ENCODE results near the gene UBTF.
A peak's percentile ranks its signal among the peaks of the same experiment; 100 is the strongest.

The UBTF gene

DNA sequence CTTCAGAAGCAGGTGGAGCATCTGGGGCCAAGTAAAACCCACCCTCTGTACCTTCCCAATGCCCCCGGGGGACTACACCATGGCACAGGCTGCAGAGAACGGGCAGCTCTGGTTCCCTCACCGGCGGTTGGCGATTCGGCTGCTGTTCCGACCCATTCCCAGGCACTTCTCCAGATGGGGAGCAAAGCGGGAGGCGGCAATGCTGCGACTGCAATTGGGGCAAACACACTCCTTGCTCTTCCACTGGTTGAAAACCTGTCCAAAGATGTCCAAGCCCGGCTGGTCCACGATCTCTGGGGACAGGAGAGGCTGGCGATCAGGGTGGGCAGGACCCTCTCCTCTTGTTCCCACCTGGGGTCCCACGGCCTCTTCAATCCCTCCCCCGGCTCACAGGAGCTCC, 22.4 kb downstream of the UBTF start:
- no peak for DNase-seq

DNA sequence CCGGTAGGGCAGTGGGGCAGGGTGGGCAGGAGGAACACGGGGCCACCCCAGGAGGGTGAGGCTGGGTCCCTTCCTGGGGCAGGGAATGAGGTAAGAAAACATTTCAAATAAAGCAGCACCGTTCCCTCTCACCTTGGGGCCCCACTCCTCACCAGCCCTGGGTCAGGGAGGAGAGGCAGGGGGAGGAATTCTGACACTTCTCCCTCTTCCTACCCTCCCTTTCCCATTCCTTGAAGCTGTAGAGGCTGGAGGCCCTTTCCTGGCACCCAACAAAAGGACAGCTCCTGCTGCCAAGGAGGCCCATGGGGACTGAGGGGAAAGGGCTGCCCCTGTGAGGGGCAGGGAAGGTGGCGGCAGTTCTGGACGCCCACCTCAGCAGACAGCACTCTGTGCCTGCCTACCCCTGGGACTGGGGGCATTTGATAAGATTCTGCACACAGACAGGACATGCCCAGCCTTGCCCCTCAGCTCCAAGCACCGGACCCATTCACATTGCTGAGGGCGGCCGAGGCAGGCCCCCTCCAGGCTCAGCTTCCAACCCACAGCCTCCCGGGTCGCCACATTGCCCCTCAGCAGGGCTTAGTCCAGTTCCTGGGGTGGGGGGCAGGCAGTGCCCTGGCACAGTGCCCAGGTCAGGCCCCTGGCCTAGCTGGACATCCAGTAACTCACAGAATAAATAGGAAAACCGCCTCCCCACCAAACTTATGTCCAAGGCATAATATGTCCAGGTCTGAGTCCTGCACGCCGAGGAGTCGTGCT, 26.0 kb downstream of the UBTF start:
- no peak for DNase-seq

DNA sequence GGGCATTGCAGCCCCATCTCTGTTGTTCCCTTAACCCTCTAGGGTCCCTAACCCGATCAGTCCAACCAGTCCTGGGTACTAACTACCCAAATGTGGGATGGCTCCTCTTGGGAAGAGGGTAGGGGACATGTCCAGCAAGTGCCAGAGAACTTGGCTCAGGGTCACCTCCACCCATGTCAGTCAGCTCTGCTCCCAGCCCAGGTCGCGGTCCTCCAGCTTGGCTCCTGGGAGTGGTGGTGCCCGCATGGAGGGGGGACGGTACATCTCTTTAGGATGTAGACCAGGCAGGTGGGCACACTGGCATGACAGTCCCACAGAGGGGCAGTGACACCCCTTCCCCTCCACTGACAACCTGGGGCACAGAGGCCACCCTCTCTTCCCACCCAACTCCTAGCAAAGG, 26.7 kb downstream of the UBTF start:
- DNase-seq = no peak

DNA sequence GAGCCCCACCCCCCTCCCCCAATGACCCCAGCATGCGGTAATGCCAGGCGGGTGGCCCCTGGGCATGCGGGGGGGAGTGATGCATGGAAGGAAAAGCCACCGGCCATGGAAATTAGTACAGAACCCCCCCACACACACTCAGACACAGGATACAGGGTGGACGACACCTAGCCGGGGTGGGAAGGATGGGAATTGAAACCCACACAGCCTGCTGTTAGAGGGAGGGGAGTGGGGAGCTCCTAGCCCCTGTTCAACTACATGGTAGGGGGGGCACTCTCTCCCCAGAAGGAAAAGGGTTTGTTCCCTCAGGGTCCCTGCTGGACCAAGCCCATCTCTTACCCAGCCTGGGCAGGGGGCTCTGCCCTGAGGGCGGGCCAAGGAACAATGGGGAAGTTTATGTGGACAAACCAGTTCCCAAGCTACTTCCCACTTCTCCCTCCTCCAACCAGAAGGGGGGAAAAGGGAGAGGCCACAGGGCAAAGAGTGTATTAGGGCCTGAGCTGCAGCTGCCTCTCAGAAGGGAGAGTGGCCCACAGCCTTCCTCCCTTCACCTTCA, 27.5 kb downstream of the UBTF start:
- DNase-seq = no peak

DNA sequence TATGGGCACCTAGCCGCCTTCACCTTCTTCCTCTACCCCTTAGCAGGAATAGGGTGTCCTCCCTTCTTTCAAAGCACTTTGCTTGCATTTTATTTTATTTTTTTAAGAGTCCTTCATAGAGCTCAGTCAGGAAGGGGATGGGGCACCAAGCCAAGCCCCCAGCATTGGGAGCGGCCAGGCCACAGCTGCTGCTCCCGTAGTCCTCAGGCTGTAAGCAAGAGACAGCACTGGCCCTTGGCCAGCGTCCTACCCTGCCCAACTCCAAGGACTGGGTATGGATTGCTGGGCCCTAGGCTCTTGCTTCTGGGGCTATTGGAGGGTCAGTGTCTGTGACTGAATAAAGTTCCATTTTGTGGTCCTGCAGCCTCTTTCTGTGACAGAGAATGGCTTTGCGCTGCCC, 28.1 kb downstream of the UBTF start:
- DNase-seq = no peak

DNA sequence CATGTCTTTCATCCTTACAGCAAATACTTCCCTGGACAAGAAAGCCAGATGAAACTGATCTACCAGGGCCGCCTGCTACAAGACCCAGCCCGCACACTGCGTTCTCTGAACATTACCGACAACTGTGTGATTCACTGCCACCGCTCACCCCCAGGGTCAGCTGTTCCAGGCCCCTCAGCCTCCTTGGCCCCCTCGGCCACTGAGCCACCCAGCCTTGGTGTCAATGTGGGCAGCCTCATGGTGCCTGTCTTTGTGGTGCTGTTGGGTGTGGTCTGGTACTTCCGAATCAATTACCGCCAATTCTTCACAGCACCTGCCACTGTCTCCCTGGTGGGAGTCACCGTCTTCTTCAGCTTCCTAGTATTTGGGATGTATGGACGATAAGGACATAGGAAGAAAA, 29.0 kb downstream of the UBTF start:
- no peak for DNase-seq

DNA sequence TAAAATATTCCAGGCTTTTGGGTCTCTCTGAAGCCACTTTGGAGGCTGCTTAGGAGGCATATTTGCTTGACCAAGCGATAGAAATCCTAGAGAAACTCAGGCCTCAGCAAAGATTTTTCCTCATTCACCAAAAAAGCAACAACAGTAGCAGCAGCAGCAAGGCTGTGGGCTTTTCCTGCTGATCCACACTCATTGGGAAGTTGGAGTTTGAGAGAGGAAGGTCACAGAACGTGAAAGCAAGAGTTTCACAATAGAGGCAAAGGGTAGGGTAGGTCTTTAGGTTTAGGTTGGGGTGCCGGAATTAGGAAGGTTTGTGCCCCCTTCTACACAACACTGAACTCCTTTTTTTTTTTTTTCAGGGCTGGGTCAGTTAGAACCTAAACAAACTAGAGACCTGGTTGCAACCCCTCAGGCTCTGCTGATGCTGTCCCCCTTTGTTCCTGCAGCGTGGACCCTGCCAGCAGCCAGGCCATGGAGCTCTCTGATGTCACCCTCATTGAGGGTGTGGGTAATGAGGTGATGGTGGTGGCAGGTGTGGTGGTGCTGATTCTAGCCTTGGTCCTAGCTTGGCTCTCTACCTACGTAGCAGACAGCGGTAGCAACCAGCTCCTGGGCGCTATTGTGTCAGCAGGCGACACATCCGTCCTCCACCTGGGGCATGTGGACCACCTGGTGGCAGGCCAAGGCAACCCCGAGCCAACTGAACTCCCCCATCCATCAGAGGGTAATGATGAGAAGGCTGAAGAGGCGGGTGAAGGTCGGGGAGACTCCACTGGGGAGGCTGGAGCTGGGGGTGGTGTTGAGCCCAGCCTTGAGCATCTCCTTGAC, 30.7 kb downstream of the UBTF start:
- no peak for DNase-seq

DNA sequence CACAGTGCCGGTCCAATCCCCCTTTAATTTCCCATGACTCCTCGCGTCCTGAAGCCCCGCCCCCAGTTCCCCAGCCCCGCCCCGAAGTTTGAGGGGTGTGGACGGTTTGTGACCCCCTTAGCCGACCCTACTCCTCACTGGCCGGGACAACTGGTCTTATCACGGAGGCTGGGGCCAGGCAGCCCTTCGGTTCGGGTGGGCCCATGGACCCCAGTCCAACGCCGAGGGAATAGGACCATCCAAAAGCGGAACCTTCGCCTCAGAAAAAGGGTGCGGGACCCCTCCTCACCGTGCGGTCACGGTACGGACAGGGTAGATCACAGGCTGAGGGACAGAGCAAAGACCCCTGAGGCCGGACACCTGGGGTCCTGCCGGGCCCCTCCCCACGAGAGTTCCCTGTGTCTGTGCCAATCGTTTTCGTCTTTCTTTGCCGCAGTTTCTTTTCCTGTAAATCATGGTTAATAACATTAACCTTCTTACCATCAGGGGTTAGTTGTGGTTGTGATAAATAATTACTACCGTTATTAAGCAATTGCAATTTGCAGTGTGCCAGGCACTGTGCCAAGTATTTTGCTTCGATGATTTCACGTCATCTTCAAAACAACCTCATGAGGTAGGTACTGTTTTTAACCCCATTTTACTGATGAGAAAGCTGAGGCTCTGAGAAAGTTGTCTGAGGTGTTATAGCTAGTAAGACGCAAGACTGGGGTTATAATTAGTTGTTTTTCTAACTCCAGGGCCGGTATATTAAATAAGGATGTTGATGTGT, 32.2 kb downstream of the UBTF start:
- no peak for DNase-seq

DNA sequence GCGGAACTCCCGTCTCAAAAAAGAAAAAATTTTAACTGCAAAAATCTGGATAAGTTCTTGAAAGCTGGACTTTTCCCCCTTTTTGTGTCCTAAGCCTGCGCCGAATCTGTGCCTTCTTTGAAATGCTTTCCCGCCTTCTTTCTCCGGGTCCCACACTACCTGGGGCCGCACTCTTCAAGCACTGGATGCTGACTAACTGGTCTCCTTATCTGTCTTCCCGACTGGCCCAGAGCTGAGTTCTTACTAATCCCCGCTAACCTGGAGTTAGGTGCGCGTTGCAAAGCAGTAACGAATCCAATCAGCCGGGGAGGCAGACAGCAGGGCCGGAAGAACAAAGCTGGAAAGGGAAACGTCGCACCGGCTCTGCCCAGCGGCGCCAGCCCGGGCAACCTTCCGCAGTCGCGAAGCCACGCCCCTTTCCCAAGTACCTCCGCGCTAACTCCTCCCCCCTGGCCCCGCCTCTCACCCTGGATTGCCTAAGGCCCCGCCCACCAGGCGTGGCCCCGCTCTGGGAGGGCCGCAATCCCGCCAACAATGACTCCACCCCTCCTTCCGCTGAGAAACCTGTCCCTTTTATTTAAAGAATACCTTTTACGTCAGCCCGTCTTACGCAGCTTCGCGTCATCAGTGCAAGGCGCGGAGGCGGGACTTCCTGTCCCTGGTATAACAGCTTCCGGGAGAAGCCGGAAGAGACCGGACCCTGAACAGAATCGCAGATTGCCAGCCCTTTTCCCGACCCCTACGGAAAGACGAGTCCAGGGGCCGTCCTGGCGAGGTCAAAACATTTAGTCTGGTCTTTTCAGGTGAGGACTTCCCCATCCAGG, 33.0 kb downstream of the UBTF start, which contains the start of gene TMUB2:
TMUB2 (plus strand) TSS at position 666 of the 824 bp plus-strand sequence. CDS start 737 bp downstream, outside the sequence.
- DNase-seq = peak; percentile 100

DNA sequence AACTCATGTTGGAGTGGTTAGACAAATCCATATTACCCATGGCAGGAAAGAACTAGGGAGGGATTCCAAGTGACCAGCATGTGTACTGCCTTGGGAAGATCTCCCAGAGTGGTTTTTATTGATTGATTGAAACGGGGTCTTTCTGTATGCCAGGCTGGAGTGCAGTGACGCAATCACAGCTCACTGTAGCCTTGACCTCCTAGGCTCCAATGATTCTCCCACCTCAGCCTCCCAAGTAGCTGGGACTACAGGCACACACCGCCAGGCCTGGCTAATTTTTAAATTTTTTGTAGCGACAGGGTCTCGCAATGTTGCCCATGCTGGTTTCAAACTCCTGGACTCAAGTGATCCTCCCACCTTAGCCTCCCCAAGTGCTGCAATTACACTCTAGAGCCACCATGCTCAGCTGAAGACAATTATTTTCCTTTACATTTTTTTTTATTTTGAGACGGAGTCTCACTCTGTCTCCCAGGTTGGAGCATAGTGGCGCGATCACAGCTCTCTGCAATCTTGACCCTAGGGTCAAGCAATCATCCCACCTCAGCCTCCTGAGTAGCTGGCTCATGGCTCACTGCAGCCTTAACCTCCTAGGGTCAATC, 35.2 kb downstream of the UBTF start:
- no peak for DNase-seq

DNA sequence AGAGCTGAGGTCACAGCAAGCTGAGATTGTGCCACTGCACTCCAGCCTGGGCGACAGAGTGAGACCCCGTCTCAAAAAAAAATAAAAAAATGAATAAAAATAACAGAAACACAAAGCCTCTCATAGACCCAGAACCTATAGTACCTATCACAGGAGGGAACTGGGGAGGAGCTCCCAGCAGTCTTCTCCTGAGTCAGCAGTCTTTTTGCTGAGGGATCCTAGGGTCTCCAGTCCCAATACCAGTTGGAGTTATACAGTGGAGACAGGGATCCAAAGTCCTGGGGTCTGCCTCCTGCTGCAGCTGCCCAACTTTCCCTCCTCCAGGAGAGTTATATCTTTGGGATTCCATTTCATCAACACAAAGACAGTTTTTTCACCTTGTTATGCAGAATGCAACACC, 36.5 kb downstream of the UBTF start:
- DNase-seq = no peak

DNA sequence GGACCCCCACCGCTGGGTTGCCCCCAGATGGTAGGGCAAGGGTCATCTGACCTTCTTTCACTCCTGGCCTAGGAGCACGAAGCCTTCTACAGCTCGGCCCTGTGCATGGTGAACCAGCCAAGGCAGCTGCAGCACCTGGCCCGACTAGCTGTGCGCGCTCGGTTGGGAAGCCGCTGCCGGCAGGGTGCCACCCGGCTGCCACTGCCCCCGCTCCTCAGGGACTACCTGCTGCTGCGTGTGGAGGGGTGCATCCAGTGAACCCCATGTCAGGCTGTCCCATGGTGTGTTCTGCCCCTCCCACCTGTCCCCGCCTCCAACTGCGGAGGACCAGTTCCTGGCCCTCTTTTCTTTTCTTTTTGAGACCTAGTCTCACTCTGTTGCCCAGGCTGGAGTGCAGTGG, 41.3 kb downstream of the UBTF start:
- no peak for DNase-seq

DNA sequence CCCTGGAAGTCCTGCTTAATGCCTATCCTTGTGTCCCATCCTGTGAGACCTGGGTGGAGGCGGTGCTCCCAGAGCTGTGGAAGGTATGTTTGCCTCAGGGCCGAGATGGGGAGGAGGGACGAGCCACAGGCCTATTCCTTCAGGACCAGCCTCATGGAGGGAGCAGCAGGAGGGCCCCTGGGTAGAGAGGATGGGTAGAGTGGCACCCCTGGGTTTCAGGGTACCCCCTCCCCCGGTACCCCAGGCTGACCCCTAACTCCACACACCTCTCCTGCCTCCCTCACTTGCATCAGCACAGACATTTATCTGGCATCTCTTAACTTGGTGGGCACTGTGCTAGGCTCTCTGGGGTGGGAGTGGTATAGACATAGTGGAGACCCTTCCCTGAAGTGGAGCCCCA, 41.8 kb downstream of the UBTF start:
- DNase-seq = no peak

DNA sequence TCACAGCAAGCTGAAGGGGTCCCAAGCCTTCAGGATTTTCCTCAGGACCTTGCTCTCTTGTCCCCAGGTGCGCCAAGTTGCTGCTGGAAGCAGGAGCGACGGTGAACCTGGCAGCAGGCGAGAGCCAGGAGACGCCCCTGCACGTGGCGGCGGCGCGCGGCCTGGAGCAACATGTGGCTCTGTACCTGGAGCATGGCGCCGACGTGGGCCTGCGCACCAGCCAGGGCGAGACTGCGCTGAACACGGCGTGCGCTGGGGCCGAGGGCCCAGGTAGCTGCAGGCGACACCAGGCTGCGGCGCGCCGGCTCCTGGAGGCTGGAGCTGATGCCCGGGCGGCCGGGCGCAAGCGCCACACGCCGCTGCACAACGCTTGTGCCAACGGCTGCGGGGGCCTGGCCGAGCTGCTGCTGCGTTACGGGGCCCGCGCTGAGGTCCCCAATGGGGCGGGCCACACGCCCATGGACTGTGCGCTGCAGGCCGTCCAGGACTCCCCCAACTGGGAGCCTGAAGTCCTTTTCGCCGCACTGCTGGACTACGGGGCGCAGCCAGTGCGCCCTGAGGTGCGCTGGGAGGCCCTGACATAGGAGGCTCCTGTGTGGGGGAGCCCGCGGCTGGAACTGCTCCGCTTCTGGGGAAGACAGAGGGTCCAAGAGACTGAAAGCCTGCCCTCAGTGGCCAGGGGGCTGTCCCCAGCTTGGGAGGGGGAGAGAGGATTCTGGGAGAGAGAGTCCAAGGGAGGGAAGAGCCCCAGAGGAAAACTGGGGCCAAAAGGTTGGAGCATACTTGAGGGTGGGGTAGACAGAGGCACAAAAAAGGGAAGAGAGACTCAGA, 42.6 kb downstream of the UBTF start:
- no peak for DNase-seq

DNA sequence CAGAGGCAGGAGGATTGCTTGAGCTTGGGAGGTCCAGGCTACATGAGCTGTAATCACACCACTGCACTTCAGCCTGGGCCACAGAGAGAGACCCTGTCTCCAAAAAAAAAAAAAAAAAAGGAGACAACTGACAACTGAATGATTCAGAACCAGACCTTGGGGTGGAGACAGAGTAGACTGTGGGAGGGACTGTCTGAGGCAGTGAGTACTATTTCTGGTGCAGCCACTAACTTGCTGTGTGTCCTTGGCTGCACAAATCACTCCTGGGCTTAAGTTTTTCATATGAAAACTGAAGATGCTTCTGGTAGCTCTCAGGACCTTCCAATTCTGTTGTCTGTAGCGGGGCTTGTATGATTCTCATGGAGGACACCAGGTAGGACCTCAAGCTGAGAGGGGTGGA, 43.2 kb downstream of the UBTF start:
- no peak for DNase-seq

DNA sequence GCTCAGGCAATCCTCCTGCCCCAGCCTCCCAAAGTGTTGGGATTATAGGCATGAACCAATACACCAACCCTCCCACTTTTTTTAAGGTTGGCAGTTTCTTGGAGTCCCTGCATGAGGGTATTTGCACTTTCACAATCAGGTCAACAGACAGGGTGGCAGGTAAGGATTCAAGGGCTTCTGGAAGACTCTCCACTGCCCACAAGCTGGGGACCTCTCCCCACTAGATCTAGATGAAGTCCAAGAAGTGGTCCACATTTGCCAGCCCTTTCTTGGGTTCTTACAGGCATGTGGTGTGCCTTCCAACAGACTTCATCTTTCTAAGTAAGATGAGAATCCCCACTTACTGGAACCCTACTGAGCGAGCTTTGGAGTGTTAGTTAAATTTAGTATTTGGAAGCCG, 45.0 kb downstream of the UBTF start:
- DNase-seq = no peak

DNA sequence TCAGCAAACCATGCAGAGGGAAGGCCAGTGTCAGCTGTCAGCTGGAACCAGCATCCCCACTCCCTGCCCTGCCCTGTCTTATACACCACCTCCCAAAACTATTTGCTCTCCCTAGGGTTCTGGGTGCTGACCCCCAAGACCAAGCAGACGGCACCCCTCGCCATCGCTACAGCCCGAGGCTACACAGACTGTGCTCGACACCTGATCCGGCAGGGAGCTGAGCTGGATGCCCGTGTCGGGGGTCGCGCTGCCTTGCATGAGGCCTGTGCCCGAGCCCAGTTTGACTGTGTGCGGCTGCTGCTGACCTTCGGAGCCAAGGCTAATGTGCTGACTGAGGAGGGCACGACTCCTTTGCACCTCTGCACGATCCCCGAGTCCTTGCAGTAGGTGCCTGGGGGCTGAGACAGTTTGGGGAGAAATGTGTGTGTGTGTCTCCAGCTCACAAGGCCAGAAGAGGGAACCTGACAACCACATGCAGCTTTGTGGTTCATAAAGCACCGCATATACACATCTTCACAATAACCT, 47.5 kb downstream of the UBTF start:
- no peak for DNase-seq

DNA sequence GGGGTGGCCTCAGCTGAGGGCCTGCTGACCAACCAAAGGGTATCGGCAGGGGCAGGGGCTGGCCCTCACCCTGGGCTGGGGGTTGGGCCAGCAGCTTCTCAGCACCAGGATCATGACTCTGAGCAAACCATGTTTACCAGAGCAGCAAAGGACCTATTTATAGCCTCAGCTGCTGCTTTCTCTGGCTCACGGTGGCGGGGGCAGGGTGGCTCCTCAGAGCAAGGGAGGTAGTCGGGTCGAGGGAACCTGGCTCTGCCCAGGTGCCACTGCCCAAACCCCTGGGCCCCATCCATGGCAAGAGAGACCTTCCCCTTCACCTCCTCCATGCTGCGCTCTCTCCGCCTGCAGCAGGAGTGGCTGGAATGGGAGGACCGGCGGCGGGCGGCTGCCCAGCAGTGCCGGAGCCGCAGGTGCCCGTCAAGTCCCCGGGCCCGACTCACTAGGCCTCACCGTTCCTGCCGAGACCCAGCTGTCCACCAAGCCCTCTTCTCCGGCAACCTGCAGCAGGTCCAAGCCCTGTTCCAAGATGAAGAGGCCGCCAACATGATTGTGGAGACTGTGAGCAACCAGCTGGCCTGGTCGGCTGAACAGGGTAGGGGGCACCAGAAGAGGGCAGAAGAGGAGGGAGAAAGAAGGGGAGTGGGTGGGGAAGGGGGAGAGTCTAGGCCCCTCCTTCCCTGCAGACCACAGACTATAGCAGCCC, 48.8 kb downstream of the UBTF start, which contains the start of gene ASB16:
ASB16 (plus strand) TSS at position 206 of the 703 bp plus-strand sequence; CDS start at position 292, 86 bp downstream.
- no peak for DNase-seq

DNA sequence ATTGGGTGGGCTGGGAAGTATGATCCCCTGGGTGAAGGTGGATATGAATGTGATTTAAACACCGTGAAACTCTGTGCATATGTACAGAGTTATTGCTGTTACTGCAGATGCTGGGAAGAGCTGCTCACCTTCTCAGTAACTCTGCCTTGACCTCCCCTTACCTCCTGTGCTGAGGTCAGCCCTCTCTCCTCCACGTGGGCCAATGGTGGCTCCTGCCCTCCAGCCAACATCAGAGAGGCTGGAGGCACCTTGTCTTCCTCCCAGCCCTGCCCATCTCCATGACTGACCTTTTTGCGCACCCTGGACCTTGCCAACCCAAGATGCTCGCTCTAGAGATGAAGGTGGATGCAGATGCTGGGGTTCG, 49.4 kb downstream of the UBTF start:
- DNase-seq = no peak

Measured in right forelimb (tissue), 1 donor.